ENCODE measurements around the gene NAT16.
A peak's percentile ranks its signal among the peaks of the same experiment; 100 is the strongest.
"Not testable (repeated sequence)": the region's sequence is repeated elsewhere in the genome, so short reads cannot be mapped to it uniquely, and the experiment has no call there.

NAT16 gene

GRCh38 chr7:101156866-101157589 lies 23.1 kb downstream of the NAT16 start:
- no peak for DNase-seq

DNA sequence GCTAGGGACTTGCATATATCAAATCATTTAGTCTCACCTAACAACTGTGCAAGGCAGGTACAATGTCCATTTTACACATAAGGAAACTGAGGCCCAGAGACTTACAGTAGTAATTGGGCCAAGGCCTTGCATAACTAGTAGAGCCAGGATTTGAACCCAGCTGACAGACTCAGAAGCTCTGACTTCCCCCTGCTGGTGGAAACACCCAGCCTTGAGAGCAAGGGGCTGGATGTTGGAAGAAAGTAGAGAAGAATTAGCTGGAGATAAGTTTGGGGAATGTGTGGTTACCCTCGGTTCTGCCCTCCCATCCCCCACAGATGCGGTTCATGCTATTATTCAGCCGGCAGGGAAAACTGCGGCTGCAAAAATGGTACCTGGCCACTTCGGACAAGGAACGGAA lies 23.8 kb downstream of the NAT16 start:
- no peak for DNase-seq

DNA sequence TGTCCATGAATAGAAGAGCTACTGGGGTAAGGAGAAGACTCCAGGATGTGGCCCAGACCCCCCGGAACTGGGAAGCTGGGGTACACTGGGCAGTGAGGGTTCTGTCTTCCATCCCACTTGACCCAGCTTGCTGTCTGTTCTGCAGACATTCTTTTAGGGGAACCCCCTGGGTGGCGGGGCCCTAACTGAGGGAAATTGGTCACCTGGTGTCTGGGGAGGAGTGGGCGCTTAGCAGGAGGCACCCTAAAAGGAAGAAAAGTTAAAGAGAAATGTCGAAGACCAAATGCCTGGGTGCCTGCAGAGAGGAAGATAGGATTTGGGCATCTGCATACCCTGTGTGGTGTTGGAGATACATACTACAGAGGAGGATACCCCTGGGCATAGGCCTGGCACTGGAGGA lies 24.8 kb downstream of the NAT16 start:
- DNase-seq, result no peak

DNA sequence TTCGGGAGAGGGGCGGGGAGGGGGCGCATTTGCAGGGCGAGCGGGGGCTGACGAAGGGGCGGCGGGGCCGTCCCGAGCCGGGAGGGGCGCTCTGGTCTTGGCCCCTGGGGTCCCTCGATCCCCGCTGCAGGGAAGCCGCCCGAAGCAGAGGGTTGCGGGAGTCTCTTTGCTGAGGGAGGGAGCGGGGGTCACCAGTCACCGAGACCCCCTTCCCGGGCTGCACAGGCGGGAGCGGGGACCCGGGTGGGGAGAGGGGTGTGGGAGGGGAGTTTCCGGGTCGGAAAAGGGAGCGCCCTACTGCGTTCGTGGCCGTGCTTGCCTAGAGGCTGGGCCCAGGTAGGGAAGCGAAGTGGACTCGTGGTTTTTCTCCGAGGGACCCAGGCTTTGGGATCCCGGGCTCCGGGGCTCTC lies 25.4 kb downstream of the NAT16 start:
- no peak for DNase-seq

- peak; percentile 96 for DNase-seq
These were observed 26.0 kb downstream of the NAT16 start, which contains the start of gene AP1S1 for GRCh38 chr7:101153969-101154692. Gene AP1S1 (plus strand): TSS chr7:101154476. CDS start chr7:101154515, 39 bp downstream.

GRCh38 chr7:101151908-101152651 lies 28.0 kb downstream of the NAT16 start:
- DNase-seq, result no peak

DNA sequence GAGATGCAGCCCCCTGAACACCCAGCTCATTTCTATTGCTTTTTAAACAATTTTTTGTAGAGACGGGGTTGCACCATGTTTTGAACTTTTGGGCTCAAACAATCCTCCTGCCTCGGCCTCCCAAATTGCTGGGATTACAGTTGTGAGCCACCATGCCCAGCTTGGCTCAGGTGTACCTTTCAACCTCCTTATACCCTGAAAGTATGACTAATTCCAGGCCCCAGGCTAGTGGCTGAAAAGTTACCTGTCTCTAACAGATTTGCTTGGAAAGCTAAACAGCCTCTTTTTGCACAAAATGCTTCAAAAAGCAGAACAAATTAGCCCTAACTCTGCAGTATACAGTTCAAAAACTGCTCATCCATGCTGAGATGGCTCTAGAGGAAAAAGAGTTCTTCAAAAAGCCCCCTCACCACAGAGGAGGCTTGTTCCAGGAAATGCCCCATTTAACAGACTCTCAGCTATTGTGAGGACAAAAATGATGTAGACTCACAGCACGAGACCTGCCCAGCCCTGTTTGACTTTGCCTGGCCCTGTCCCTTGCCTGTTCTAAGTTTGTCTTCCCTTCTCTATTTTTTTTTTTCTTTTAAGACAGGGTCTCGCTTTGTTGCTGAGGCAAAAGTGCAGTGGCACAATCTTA lies 39.2 kb downstream of the NAT16 start:
- no peak for DNase-seq

- no peak for DNase-seq
These were observed 39.8 kb downstream of the NAT16 start for GRCh38 chr7:101140339-101140699.

GRCh38 chr7:101138213-101138870 lies 41.8 kb downstream of the NAT16 start:
- peak; percentile 82 for DNase-seq

DNA sequence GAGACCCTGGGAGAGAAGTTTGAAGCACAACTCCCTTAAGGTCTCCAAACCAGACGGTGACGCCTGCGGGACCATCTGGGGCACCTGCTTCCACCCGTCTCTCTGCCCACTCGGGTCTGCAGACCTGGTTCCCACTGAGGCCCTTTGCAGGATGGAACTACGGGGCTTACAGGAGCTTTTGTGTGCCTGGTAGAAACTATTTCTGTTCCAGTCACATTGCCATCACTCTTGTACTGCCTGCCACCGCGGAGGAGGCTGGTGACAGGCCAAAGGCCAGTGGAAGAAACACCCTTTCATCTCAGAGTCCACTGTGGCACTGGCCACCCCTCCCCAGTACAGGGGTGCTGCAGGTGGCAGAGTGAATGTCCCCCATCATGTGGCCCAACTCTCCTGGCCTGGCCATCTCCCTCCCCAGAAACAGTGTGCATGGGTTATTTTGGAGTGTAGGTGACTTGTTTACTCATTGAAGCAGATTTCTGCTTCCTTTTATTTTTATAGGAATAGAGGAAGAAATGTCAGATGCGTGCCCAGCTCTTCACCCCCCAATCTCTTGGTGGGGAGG lies 42.4 kb downstream of the NAT16 start:
- no peak for DNase-seq

DNA sequence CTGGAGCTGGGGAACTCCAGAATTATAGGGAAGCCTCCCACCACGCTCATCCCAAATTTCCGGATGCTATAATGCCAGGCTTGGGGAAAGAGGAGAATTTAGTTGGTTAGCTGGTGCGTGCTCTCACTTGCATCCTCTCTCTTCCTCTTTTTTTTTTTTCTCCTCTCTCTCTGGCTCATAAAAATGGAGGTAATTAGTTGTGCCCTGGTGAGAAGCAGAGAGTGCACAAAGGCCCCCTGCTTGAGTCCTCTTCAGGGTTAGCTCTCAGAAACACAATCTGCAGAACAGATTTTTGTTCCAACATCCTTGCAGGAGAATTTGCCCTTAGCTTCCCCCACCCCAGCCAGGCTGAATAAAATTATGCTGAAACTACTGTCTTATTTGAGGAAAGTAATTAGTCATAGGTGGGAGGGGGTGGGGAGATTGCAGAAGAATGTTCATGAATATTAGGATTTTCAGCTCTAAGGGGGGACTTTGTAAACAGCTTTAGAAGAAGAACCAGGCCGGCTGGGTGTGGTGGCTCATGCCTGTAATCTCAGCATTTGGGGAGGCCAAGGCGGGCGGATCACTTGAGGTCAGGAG lies 45.6 kb downstream of the NAT16 start:
- DNase-seq, result no peak

DNA sequence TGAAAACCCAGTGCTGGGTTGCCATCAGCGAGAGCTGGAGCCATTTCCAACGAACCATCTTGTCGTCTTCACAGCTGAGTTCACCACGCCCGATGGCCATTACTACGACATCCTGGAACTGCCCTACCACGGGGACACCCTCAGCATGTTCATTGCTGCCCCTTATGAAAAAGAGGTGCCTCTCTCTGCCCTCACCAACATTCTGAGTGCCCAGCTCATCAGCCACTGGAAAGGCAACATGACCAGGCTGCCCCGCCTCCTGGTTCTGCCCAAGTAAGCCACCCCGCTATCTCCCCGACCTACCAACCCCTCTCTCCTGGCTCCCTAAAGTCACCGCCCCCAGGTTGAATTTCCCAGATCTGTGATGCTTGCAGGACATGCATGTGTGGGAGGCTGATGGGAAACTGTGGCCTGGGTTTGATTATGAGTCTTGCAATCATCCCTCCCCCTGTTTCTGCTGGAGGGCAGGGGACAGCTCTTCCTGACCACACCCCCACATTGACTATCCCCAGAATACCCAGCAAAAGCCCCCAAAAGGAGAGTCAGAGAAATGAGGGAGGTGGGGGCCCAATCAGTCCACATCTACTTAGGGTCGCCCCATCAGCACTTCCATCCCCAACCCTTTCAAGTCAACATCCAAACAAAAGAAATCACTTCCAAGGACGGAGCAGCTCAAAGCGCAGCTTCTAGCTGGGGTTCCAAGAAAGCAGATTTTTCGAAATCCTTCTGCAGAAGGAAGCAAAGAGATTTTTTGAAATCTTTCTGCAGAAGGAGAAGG lies 46.3 kb downstream of the NAT16 start:
- no peak for DNase-seq

GRCh38 chr7:101132626-101133600 lies 47.2 kb downstream of the NAT16 start:
- not testable (repeated sequence) for DNase-seq

DNA sequence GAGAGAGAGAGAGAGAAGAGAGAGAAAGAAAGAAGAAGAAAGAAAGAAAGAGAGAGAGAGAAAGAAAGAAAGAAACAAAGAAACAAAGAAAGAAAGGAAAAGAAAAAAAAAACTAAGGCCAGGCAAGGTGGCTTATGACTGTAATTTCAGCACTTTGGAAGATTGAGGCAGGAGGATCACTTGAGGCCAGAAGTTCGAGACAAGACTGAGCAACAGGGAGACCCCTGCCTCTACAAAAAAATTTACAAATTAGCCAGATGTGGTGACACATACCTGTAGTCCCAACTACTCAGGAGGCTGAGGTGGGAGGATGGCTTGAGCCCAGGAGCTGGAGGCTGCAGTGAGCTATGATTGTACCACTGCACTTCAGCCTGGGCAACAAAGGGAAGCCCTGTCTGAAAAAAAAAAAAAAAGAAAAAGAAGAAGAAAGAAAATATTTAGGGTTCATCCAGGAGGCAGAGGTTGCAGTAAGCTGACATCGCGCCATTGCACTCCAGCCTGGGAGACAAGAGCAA lies 50.4 kb downstream of the NAT16 start:
- no peak for DNase-seq

DNA sequence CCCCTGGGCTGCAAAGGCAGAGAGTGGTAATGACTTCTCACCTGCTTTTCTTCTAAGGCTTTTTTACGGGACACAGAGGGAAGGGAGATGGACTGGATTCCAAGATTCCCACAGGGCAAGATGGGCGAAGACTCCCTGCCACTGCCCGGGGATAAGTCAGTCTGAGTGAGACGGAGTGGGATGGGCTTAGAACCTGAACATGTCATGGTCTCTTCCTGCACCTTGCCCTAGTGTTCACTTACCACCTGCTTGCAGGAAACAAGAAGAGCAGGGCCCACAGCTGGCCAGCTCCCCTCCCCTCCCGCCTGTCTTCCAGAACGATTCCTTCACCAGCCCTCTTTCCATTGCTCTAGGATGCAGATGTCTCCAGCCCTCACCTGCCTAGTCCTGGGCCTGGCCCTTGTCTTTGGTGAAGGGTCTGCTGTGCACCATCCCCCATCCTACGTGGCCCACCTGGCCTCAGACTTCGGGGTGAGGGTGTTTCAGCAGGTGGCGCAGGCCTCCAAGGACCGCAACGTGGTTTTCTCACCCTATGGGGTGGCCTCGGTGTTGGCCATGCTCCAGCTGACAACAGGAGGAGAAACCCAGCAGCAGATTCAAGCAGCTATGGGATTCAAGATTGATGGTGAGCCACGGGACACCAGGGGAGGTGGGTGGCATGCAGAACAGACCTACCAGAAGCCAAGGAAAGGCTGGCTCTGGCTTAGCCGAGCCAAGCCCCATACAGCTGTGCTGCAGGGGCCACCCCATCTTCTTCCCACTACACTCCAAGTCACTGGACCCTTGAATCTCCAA lies 51.9 kb downstream of the NAT16 start:
- no peak for DNase-seq

DNA sequence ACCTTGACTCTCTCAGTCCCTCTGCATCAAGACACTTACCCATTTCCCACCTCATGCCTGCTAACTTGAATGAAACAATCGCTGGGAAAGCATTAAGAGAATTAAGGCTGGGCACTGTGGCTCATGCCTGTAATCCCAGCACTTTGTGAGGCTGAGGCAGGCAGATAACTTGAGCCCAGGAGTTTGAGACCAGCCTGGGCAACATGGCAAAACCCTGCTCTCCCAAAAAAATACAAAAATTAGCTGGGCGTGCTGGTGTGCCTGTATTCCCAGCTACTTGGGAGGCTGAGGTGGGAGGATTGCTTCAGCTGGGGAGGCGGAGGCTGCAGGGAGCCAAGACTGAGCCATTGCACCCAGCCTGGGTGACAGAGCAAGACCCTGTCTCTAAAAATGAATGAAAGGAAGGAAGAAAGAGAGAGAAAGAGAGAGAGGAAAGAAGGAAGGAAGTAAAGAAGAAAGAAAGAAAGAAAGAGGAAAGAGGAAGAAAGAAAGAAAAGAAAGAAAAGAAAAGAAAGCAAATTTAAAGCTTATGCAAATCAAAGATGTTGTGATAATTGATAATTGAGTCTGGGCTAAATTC lies 52.5 kb downstream of the NAT16 start:
- no peak for DNase-seq

DNA sequence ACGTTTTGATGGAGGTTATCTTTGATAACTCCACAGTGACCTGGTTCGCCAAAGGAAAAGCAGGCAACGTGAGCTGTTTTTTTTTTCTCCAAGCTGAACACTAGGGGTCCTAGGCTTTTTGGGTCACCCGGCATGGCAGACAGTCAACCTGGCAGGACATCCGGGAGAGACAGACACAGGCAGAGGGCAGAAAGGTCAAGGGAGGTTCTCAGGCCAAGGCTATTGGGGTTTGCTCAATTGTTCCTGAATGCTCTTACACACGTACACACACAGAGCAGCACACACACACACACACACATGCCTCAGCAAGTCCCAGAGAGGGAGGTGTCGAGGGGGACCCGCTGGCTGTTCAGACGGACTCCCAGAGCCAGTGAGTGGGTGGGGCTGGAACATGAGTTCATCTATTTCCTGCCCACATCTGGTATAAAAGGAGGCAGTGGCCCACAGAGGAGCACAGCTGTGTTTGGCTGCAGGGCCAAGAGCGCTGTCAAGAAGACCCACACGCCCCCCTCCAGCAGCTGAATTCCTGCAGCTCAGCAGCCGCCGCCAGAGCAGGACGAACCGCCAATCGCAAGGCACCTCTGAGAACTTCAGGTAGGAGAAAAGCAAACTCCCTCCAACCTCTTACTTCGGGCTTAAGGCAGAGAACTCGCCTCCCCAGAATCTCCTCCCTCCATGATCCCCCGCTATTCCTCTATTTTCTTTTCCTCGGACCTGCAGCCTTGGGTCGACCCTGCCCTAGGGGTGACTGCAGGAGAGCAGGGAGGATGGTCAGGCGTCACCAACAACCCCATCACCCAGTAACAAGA lies 53.2 kb downstream of the NAT16 start, which contains the start of gene SERPINE1:
TSS of gene SERPINE1 (plus strand) at position 454 of the 809 bp plus-strand sequence. CDS start 1,290 bp downstream, outside the sequence.
- DNase-seq, result peak; percentile 59

Data from CD4-positive, alpha-beta T cell treated with Interleukin-12 subunit alpha and Interleukin-12 subunit beta, for 1 hour (primary cell).